H9 (cell line): ENCODE results near the gene AIG1. TPM values are rescaled to one million over a fixed set of nuclear protein-coding genes. Genes with fewer than 3 reads are reported as not detected.

Experiments
- DNase-seq: peaks from one replicate; pipeline ENCODE4 v3.0.0-alpha.2; 2017
- H2AFZ ChIP-seq: one replicate; pipeline ENCODE4 v1.6.1; 2013; ENCODE audit warnings: mild to moderate bottlenecking, low read length, control low read depth, moderate library complexity
- H2AK5ac ChIP-seq: 2 replicates; pipeline ENCODE4 v1.6.1; 2013; ENCODE audit warnings: low read length, control low read depth, mixed read lengths; ENCODE audit not compliant: insufficient read length
- H2BK120ac ChIP-seq: one replicate; pipeline ENCODE4 v1.6.1; 2013; ENCODE audit warnings: low read depth, mild to moderate bottlenecking, low read length, control low read depth, inconsistent platforms; ENCODE audit not compliant: poor library complexity, severe bottlenecking
- H2BK12ac ChIP-seq: 2 replicates; pipeline ENCODE4 v1.6.1; 2013; ENCODE audit warnings: low read length, control low read depth, mixed read lengths, low read depth; ENCODE audit not compliant: insufficient read length
- H2BK15ac ChIP-seq: 2 replicates; pipeline ENCODE4 v1.6.1; 2013; ENCODE audit warnings: low read depth, low read length, control low read depth
- H2BK20ac ChIP-seq: one replicate; pipeline ENCODE4 v1.6.1; 2013; ENCODE audit warnings: low read depth, mild to moderate bottlenecking, low read length, control low read depth, inconsistent platforms; ENCODE audit not compliant: poor library complexity, severe bottlenecking
- H2BK5ac ChIP-seq: 2 replicates; pipeline ENCODE4 v1.6.1; 2013; ENCODE audit warnings: low read length, control low read depth, mixed read lengths; ENCODE audit not compliant: insufficient read length
- H3K14ac ChIP-seq: 2 replicates; pipeline ENCODE4 v1.6.1; 2013; ENCODE audit warnings: low read length, control low read depth; ENCODE audit not compliant: insufficient read depth
- H3K18ac ChIP-seq: 2 replicates; pipeline ENCODE4 v1.6.1; 2013; ENCODE audit warnings: low read depth, mild to moderate bottlenecking, mixed read lengths, low read length, control low read depth; ENCODE audit not compliant: insufficient read length
- H3K23ac ChIP-seq: 2 replicates; pipeline ENCODE4 v1.6.1; 2013; ENCODE audit warnings: low read length, control low read depth, mixed read lengths, low read depth; ENCODE audit not compliant: insufficient read length
- H3K23me2 ChIP-seq: 2 replicates; pipeline ENCODE4 v1.6.1; 2013; ENCODE audit warnings: low read depth, mild to moderate bottlenecking, mixed read lengths, low read length, control low read depth; ENCODE audit not compliant: insufficient read length, poor library complexity, severe bottlenecking
- H3K27ac ChIP-seq: 2 replicates; pipeline ENCODE4 v1.5.1; 2013; ENCODE audit warnings: low read length, control low read depth, mixed read lengths, low read depth; ENCODE audit not compliant: insufficient read length
- H3K27me3 ChIP-seq: 2 replicates; pipeline ENCODE4 v1.6.1; 2013; ENCODE audit warnings: low read length, control low read depth, inconsistent platforms; ENCODE audit not compliant: insufficient read depth
- H3K4ac ChIP-seq: 2 replicates; pipeline ENCODE4 v1.6.1; 2013; ENCODE audit warnings: low read depth, mild to moderate bottlenecking, control low read depth, inconsistent platforms, low read length, moderate library complexity
- H3K4me1 ChIP-seq: 2 replicates; pipeline ENCODE4 v1.6.1; 2013; ENCODE audit warnings: low read length, control low read depth, inconsistent platforms; ENCODE audit not compliant: insufficient read depth
- H3K4me2 ChIP-seq: 2 replicates; pipeline ENCODE4 v1.6.1; 2013; ENCODE audit warnings: low read length, control low read depth, mixed read lengths; ENCODE audit not compliant: insufficient read length, insufficient read depth
- H3K56ac ChIP-seq: 2 replicates; pipeline ENCODE4 v1.6.1; 2013; ENCODE audit warnings: low read depth, mild to moderate bottlenecking, mixed read lengths, low read length, control low read depth; ENCODE audit not compliant: insufficient read length
- H3K79me1 ChIP-seq: 2 replicates; pipeline ENCODE4 v1.6.1; 2013; ENCODE audit warnings: low read depth, mild to moderate bottlenecking, moderate library complexity, low read length, control low read depth, inconsistent platforms; ENCODE audit not compliant: insufficient read depth, poor library complexity, severe bottlenecking
- H3K79me2 ChIP-seq: 2 replicates; pipeline ENCODE4 v1.6.1; 2013; ENCODE audit warnings: low read length, control low read depth, inconsistent platforms; ENCODE audit not compliant: insufficient read depth
- H3K9ac ChIP-seq: 2 replicates; pipeline ENCODE4 v1.6.1; 2013; ENCODE audit warnings: low read length, control low read depth, mixed read lengths; ENCODE audit not compliant: insufficient read length; ENCODE audit errors: extremely low read depth
- H3K9me3 ChIP-seq: one replicate; pipeline ENCODE4 v1.6.1; 2013; ENCODE audit warnings: low read depth, low read length, inconsistent platforms; ENCODE audit not compliant: control insufficient read depth
- H3T11ph ChIP-seq: one replicate; pipeline ENCODE4 v1.6.1; 2013; ENCODE audit warnings: mild to moderate bottlenecking, low read length, control low read depth, inconsistent platforms
- H4K20me1 ChIP-seq: one replicate; pipeline ENCODE4 v1.6.1; 2013; ENCODE audit not compliant: control insufficient read depth, insufficient read length, insufficient read depth
- H4K5ac ChIP-seq: 2 replicates; pipeline ENCODE4 v1.6.1; 2013; ENCODE audit warnings: low read depth, mild to moderate bottlenecking, mixed read lengths, low read length, control low read depth; ENCODE audit not compliant: insufficient read length
- H4K8ac ChIP-seq: replicated peaks from 2 replicates; pipeline ENCODE4 v1.6.1; 2013; ENCODE audit warnings: low read length, control low read depth, mixed read lengths, low read depth; ENCODE audit not compliant: insufficient read length
- H4K91ac ChIP-seq: 2 replicates; pipeline ENCODE4 v1.6.1; 2013; ENCODE audit warnings: low read depth, mild to moderate bottlenecking, moderate library complexity, mixed read lengths, low read length, control low read depth; ENCODE audit not compliant: insufficient read length
- H3K27ac Mint-ChIP-seq, 3 experiments: 2 replicates in 2 of 3; 3 replicates in 1 of 3; pipeline ENCODE4 v1.8.0; 2020 to 2021; ENCODE audit warnings: mixed read lengths in 3 of 3, mild to moderate bottlenecking in 1 of 3, moderate library complexity in 1 of 3
- H3K27me3 Mint-ChIP-seq: 2 replicates; pipeline ENCODE4 v1.8.0; 2021; ENCODE audit warnings: low read depth, mild to moderate bottlenecking, moderate library complexity, mixed read lengths
- H3K36me3 Mint-ChIP-seq, 3 experiments: 2 replicates in 2 of 3; 3 replicates in 1 of 3; pipeline ENCODE4 v1.8.0; 2020 to 2021; ENCODE audit warnings: low read depth in 3 of 3, mixed read lengths in 3 of 3; ENCODE audit not compliant: insufficient read depth in 1 of 3
- H3K4me1 Mint-ChIP-seq, 2 experiments: 2 replicates each; pipeline ENCODE4 v1.8.0; 2020; ENCODE audit warnings: mixed read lengths in 2 of 2
- H3K4me3 Mint-ChIP-seq, 2 experiments: 2 replicates in 1 of 2; 3 replicates in 1 of 2; pipeline ENCODE4 v1.8.0; 2020 to 2021; ENCODE audit warnings: mild to moderate bottlenecking in 2 of 2, mixed read lengths in 2 of 2, moderate library complexity in 1 of 2
- H3K9me3 Mint-ChIP-seq, 2 experiments: 2 replicates in 1 of 2; 3 replicates in 1 of 2; pipeline ENCODE4 v1.8.0; 2020; ENCODE audit warnings: mild to moderate bottlenecking in 2 of 2, mixed read lengths in 2 of 2, moderate library complexity in 1 of 2
- CTCF ChIP-seq: fragments of 200-600 bp; sonication (generic); conservative IDR thresholded peaks from 3 replicates; pipeline ENCODE4 v1.8.0; 2021; ENCODE audit warnings: antibody characterized with exemption, mild to moderate bottlenecking
- WGBS: extraction: QIAGEN DNeasy Blood & Tissue Kit; methylation state at CpG from one replicate; pipeline ENCODE4 v1.1.7; 2013; ENCODE audit warnings: missing lambda C conversion rate, low lambda C conversion rate, mixed read lengths; ENCODE audit not compliant: insufficient read length; ENCODE audit errors: extremely low coverage; 5-methylcytosine and 5-hydroxymethylcytosine counted together
- total RNA-seq: library from RNA; stranded (reverse); gene quantifications from 2 replicates; pipeline ENCODE4 v1.2.1, GENCODE V29; 2021

AIG1 gene
- total RNA-seq, 1 experiment from 2014 or later, result 44.6 TPM

DNA sequence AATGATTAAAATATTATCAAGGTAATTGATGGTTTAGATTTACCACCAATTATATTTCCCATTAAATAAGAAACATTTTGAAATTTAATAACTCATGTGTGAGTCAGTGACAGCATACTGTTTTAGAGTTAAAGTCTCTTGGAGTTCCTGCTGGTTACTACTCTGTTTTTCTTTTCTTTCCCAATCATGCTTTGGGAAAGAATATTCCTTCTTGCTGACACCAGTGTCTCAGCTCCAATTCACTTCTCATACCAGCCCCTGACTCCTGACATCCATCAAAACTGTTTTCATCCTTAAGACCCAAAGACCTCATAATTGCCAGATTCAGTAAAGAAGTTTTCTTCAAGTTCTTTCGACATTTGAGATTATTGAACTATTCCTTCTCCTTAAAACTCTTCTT is 50.3 kb downstream of the AIG1 start:
- Histone ChIP-seq H3T11ph (no peak overlapping the region), H3K79me1 (no peaks in the 10 kb centered on the region), H3K4me2 (no peak overlapping the region), H2BK12ac (no peak overlapping the region), H3K23ac (no peak overlapping the region), H4K91ac (no peak overlapping the region), H3K4ac (no peak overlapping the region), H3K27me3 (no peaks in the 10 kb centered on the region), H2BK20ac (no peak overlapping the region), H3K4me1 (no peaks in the 10 kb centered on the region), H2AK5ac (no peak overlapping the region), H3K9me3 (no peaks in the 10 kb centered on the region), H4K20me1 (no peaks in the 10 kb centered on the region), H2AFZ (no peak overlapping the region), H3K27ac (no peak overlapping the region), H2BK5ac (no peak overlapping the region), H3K9ac (no peak overlapping the region), H4K8ac (no peak overlapping the region), H3K79me2 (no peaks in the 10 kb centered on the region), H4K5ac (no peak overlapping the region), H3K14ac (no peak overlapping the region), H2BK120ac (no peak overlapping the region), H3K23me2 (no peaks in the 10 kb centered on the region), H3K18ac (no peak overlapping the region), H3K56ac (no peak overlapping the region), H2BK15ac (no peak overlapping the region)
- H3K27me3 Mint-ChIP-seq, result no peaks in the 10 kb centered on the region
- no peak overlapping the region for H3K27ac Mint-ChIP-seq
- peaks cover 0 to 6% (median 0%) of the 10 kb centered on the region in 3 experiments; a peak in 2 of 7 replicates for H3K36me3 Mint-ChIP-seq
- TF ChIP-seq CTCF, result no peak
- H3K4me1 Mint-ChIP-seq, result no peaks in the 10 kb centered on the region
- H3K9me3 Mint-ChIP-seq, result no peaks in the 10 kb centered on the region
- DNase-seq, result no peak
- H3K4me3 Mint-ChIP-seq, result no peak overlapping the region
- no CpG with 5 or more reads among the region's 1 CpG for WGBS
